ENCODE measurements around the gene TIFAB. TPM values are rescaled to one million over a fixed set of nuclear protein-coding genes. Genes with fewer than 3 reads are reported as not detected.
A peak's percentile ranks its signal among the peaks of the same experiment; 100 is the strongest.

The TIFAB gene
- total RNA-seq, 4 donors from 2014 or later, result 0.08 TPM; not detected in 3

- Histone ChIP-seq H3K27ac (no peak overlapping the region), H3K9me3 (no peaks in the 10 kb centered on the region), H3K4me1 (no peaks in the 10 kb centered on the region), H3K27me3 (peaks cover 25% of the 10 kb centered on the region), H3K36me3 (no peaks in the 10 kb centered on the region), H3K4me3 (no peak overlapping the region)
- TF ChIP-seq, protein P1, sequence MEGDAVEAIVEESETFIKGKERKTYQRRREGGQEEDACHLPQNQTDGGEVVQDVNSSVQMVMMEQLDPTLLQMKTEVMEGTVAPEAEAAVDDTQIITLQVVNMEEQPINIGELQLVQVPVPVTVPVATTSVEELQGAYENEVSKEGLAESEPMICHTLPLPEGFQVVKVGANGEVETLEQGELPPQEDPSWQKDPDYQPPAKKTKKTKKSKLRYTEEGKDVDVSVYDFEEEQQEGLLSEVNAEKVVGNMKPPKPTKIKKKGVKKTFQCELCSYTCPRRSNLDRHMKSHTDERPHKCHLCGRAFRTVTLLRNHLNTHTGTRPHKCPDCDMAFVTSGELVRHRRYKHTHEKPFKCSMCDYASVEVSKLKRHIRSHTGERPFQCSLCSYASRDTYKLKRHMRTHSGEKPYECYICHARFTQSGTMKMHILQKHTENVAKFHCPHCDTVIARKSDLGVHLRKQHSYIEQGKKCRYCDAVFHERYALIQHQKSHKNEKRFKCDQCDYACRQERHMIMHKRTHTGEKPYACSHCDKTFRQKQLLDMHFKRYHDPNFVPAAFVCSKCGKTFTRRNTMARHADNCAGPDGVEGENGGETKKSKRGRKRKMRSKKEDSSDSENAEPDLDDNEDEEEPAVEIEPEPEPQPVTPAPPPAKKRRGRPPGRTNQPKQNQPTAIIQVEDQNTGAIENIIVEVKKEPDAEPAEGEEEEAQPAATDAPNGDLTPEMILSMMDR (IDR thresholded peaks at IDR 0.05), result no peak
- no peak for TF ChIP-seq POLR2AphosphoS5 (IDR thresholded peaks at IDR 0.05)
- TF ChIP-seq POLR2A (IDR thresholded peaks at IDR 0.05), result no peak
- no peak for TF ChIP-seq EP300 (IDR thresholded peaks at IDR 0.05)
- DNase-seq (ENCODE audit: low spot score in 2 of 2), result peak in 1 of 2 donors; percentile 45
- 68% methylated on average over 24 of the region's 24 CpGs for WGBS
Measured at GRCh38 chr5:135476615-135477581, 24.7 kb upstream of the TIFAB start.

DNA sequence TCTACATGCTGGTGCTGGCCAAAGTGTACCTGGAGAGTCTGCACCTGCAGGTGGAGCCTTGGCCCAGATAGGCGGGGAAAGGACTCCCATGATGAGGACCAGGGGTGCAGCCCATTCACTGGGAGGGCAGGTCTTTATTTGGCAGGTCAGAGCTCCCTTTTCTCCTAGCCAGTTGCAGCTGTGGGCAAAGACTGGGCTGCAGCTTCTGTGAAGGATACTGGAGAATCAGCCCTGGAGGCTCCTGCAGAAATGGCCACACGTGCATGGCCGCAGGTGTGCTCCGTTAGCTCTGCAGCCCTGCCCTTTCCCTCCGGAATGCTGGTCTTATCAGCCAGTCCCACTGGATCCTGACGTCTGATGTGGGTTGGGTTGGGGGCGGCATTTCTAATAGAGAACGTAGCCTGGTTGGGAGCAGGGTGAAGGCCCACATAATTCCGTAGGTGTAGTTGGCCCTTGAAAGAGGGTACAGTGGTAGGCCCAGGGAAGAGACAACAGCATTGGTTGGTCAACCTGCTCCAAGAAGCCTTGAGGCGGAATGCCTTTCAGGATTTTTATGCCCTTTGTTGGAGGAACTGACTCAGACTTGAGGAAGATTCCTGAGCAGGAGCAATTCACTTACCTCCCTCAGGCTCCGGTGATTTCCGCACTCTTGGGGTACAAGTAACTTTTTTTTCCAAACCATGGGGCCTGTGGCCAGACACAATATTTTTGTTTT, 22.0 kb upstream of the TIFAB start:
- H3K36me3 ChIP-seq, result no peaks in the 10 kb centered on the region
- H3K27ac ChIP-seq, result no peak overlapping the region
- peak in 1 of 2 donors; percentile 71 for DNase-seq (ENCODE audit: low spot score in 2 of 2)
- H3K9me3 ChIP-seq, result no peaks in the 10 kb centered on the region
- no peaks in the 10 kb centered on the region for H3K4me1 ChIP-seq
- H3K4me3 ChIP-seq, result no peak overlapping the region
- H3K27me3 ChIP-seq, result peaks cover 22% of the 10 kb centered on the region
- 77% methylated on average over 9 of the region's 12 CpGs for WGBS
- no peak for TF ChIP-seq POLR2AphosphoS5 (IDR thresholded peaks at IDR 0.05)
- no peak for TF ChIP-seq EP300 (IDR thresholded peaks at IDR 0.05)
- TF ChIP-seq, protein P1 (IDR thresholded peaks at IDR 0.05), result no peak
- TF ChIP-seq POLR2A (IDR thresholded peaks at IDR 0.05), result no peak

- 87% methylated on average over 5 of the region's 5 CpGs for WGBS
Measured at GRCh38 chr5:135472141-135472540, 20.0 kb upstream of the TIFAB start.

GRCh38 chr5:135471726-135472125, 19.6 kb upstream of the TIFAB start:
- Histone ChIP-seq H3K36me3 (no peaks in the 10 kb centered on the region), H3K4me3 (no peak overlapping the region), H3K9me3 (no peaks in the 10 kb centered on the region), H3K4me1 (no peaks in the 10 kb centered on the region), H3K27me3 (peaks cover 22% of the 10 kb centered on the region), H3K27ac (no peak overlapping the region)
- peak; percentile 31 for DNase-seq (ENCODE audit: low spot score in 2 of 2)
- WGBS, result 88% methylated on average over 4 of the region's 4 CpGs
- TF ChIP-seq POLR2AphosphoS5 (IDR thresholded peaks at IDR 0.05), result no peak
- no peak for TF ChIP-seq EP300 (IDR thresholded peaks at IDR 0.05)
- TF ChIP-seq, protein P1 (IDR thresholded peaks at IDR 0.05), result no peak
- no peak for TF ChIP-seq POLR2A (IDR thresholded peaks at IDR 0.05)

More at GRCh38 chr5:135472141-135472540, 20.0 kb upstream of the TIFAB start:
- H3K4me1 ChIP-seq, result no peaks in the 10 kb centered on the region
- H3K36me3 ChIP-seq, result no peaks in the 10 kb centered on the region
- no peak overlapping the region for H3K27ac ChIP-seq
- no peaks in the 10 kb centered on the region for H3K9me3 ChIP-seq
- TF ChIP-seq EP300 (IDR thresholded peaks at IDR 0.05), result no peak
- TF ChIP-seq, protein P1 (IDR thresholded peaks at IDR 0.05), result no peak
- TF ChIP-seq POLR2A (IDR thresholded peaks at IDR 0.05), result no peak
- no peak for TF ChIP-seq POLR2AphosphoS5 (IDR thresholded peaks at IDR 0.05)
- peak in 1 of 2 donors; percentile 59 for DNase-seq (ENCODE audit: low spot score in 2 of 2)
- peaks cover 17% of the 10 kb centered on the region for H3K27me3 ChIP-seq
- H3K4me3 ChIP-seq, result no peak overlapping the region

DNA sequence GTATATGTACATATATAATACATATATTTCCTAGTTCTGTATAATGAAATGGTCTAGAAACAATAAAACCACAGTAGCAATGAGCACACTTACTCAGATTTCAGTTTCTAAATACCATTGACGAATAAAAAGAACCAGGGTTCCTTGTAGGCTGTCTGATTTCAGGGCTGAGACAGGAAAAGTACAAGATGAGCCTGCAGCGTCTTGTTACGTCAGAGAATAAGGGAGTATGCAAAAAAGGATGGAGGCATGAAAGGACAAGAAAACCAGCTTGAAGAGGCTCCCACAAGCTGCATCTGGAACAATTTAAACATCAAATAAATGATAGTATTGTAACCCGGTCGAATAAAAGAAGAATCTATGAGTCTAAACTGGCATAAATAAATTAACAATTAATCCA, 17.8 kb upstream of the TIFAB start:
- no peaks in the 10 kb centered on the region for H3K9me3 ChIP-seq
- peaks cover 29% of the 10 kb centered on the region for H3K27me3 ChIP-seq
- H3K36me3 ChIP-seq, result no peaks in the 10 kb centered on the region

More for the DNA sequence above, 17.8 kb upstream of the TIFAB start:
- Histone ChIP-seq H3K4me3 (no peak overlapping the region), H3K27ac (no peak overlapping the region), H3K4me1 (peaks cover 6% of the 10 kb centered on the region)
- 45% methylated on average over 5 of the region's 5 CpGs for WGBS
- DNase-seq (ENCODE audit: low spot score in 2 of 2), result no peak
- TF ChIP-seq POLR2A (IDR thresholded peaks at IDR 0.05) (no peak), EP300 (IDR thresholded peaks at IDR 0.05) (no peak), POLR2AphosphoS5 (IDR thresholded peaks at IDR 0.05) (no peak)
- TF ChIP-seq, protein P1 (IDR thresholded peaks at IDR 0.05), result no peak

Data from suprapubic skin (tissue), 4 donors.